K562 (cell line): ENCODE data around the gene TENT5A. TPM values are rescaled to one million over a fixed set of nuclear protein-coding genes. Genes with fewer than 3 reads are reported as not detected.

Experiments
- ATAC-seq: fragments of 200-7000 bp; cut with Tn5 transposase; 3 replicates; pipeline ENCODE4 v1.9.1; 2020; ENCODE audit warnings: moderate library complexity
- BruUV-seq: library from RNA; stranded (reverse); fragments of 400-500 nt; replicated peaks from 2 replicates; lab custom pipeline; 2021; lab: Mats Ljungman, UMichigan
- CTCF ChIA-PET: fragments of 300-600 bp; formaldehyde crosslinking; extraction: SDS; loops from one replicate; lab custom pipeline; 2021; ENCODE audit warnings: low intra/inter-chr PET ratio; lab: Yijun Ruan, JAX
- POLR2A ChIA-PET: fragments of 300-600, 350-650 bp; sonication (Branson Sonifier 250); formaldehyde crosslinking; extraction: SDS; loops from one replicate; lab custom pipeline; 2021; ENCODE audit warnings: antibody characterized with exemption, inconsistent platforms; lab: Yijun Ruan, JAX
- DNase-seq, 4 experiments: peaks; one replicate each; pipeline versions ENCODE4 v3.0.0 to v3.0.0-alpha.2; 2011 to 2018; ENCODE audit warnings: low spot score in 3 of 4, mixed read lengths in 3 of 4; ENCODE audit errors: extremely low read depth in 1 of 4
- FAIRE-seq: peaks from 2 replicates; lab custom pipeline; 2011; peaks lifted over from hg19 to GRCh38; lab: Jason Lieb, UNC
- H2AFZ ChIP-seq: 2 replicates; pipeline ENCODE4 v1.6.0; 2011; ENCODE audit warnings: low read depth, low read length, control low read depth, inconsistent platforms
- H3K27ac ChIP-seq: fragments of 200-600 bp; 3 replicates; pipeline ENCODE4 v1.8.0; 2011; ENCODE audit warnings: low read depth, mild to moderate bottlenecking, control low read depth, inconsistent platforms, low read length, moderate library complexity, mixed read lengths; ENCODE audit errors: extremely low read depth
- H3K27me3 ChIP-seq, 2 experiments: fragments of 300-600 bp in 1 of 2; 2 replicates in 1 of 2; 3 replicates in 1 of 2; pipeline versions ENCODE4 v1.6.0 to v1.8.0; 2011; ENCODE audit warnings: inconsistent platforms in 2 of 2, low read length in 2 of 2, mild to moderate bottlenecking in 1 of 2, mixed read lengths in 1 of 2, moderate library complexity in 1 of 2; ENCODE audit not compliant: control insufficient read depth in 2 of 2, insufficient read depth in 2 of 2
- H3K36me3 ChIP-seq: fragments of 300-600 bp; 3 replicates; pipeline ENCODE4 v1.8.0; 2011; ENCODE audit warnings: mild to moderate bottlenecking, low read length, inconsistent platforms; ENCODE audit not compliant: control insufficient read depth, insufficient read depth
- H3K4me1 ChIP-seq, 2 experiments: fragments of 200-600 bp in 1 of 2; replicated peaks in 1 of 2; 2 replicates in 1 of 2; 3 replicates in 1 of 2; pipeline versions ENCODE4 v1.5.1 to v1.8.0; 2011; ENCODE audit warnings: inconsistent platforms in 2 of 2, low read length in 2 of 2, mild to moderate bottlenecking in 1 of 2, mixed read lengths in 1 of 2, moderate library complexity in 1 of 2; ENCODE audit not compliant: control insufficient read depth in 2 of 2, insufficient read depth in 2 of 2
- H3K4me2 ChIP-seq: 2 replicates; pipeline ENCODE4 v1.6.1; 2011; ENCODE audit warnings: low read length, control low read depth, inconsistent platforms, mixed read lengths; ENCODE audit not compliant: insufficient read depth
- H3K4me3 ChIP-seq: fragments of 200-600 bp; sonication (generic), shearing (Covaris generic); 2 replicates; pipeline ENCODE4 v1.5.1; 2016; ENCODE audit warnings: control low read depth, inconsistent platforms
- H3K79me2 ChIP-seq: fragments of 200-600 bp; 3 replicates; pipeline ENCODE4 v1.8.0; 2011; ENCODE audit warnings: low read length, inconsistent platforms; ENCODE audit not compliant: control insufficient read depth, insufficient read depth
- H3K9ac ChIP-seq, 2 experiments: 2 replicates each; pipeline versions ENCODE4 v1.6.0 to v1.6.1; 2011; ENCODE audit warnings: low read depth in 2 of 2, low read length in 2 of 2, control low read depth in 1 of 2, inconsistent platforms in 1 of 2, mild to moderate bottlenecking in 1 of 2, mixed read lengths in 1 of 2; ENCODE audit not compliant: insufficient read depth in 1 of 2
- H3K9me1 ChIP-seq: one replicate; pipeline ENCODE4 v1.6.0; 2011; ENCODE audit warnings: inconsistent platforms, mild to moderate bottlenecking, low read length, moderate library complexity; ENCODE audit not compliant: control insufficient read depth, insufficient read depth
- H3K9me3 ChIP-seq: replicated peaks from 2 replicates; pipeline ENCODE4 v1.5.1; 2011; ENCODE audit warnings: low read depth, low read length, inconsistent platforms; ENCODE audit not compliant: control insufficient read depth, insufficient read depth
- H4K20me1 ChIP-seq: replicated peaks from 2 replicates; pipeline ENCODE4 v1.6.1; 2011; ENCODE audit warnings: low read length, inconsistent platforms, mixed read lengths; ENCODE audit not compliant: control insufficient read depth, insufficient read depth
- ARHGAP35 ChIP-seq: fragments of 450-650 bp; IDR thresholded peaks from 2 replicates; pipeline ENCODE4 v1.6.1; 2018; ENCODE audit not compliant: partially characterized antibody
- HOXB6 ChIP-seq: fragments of 250-450 bp; sonication (Bioruptor Pico); IDR thresholded peaks from 2 replicates; pipeline ENCODE4 v1.5.1; 2022; ENCODE audit warnings: mild to moderate bottlenecking, borderline replicate concordance
- KDM5B ChIP-seq: fragments of 200-600 bp; sonication (generic); IDR thresholded peaks from 2 replicates; pipeline ENCODE4 v1.6.1; 2012; ENCODE audit warnings: low read depth, mild to moderate bottlenecking, moderate library complexity, low read length, control low read depth, inconsistent platforms; ENCODE audit not compliant: insufficient replicate concordance
- MAFK ChIP-seq: IDR thresholded peaks from 2 replicates; pipeline ENCODE4 v1.6.1; 2011; ENCODE audit warnings: low read length, improper control_type of control experiment
- SOX6 ChIP-seq: fragments of 450-650 bp; IDR thresholded peaks from 2 replicates; pipeline ENCODE4 v1.6.1; 2014; ENCODE audit warnings: mild to moderate bottlenecking
- STAG1 ChIP-seq: sonication (generic); formaldehyde crosslinking; IDR thresholded peaks from 2 replicates; pipeline ENCODE4 v1.5.0; 2020; ENCODE audit warnings: missing genetic modification reagents, borderline replicate concordance
- STAT5A ChIP-seq: IDR thresholded peaks from 2 replicates; pipeline ENCODE4 v1.6.1; 2012; ENCODE audit warnings: low read length, inconsistent platforms, borderline replicate concordance
- U2AF1 ChIP-seq: fragments of 200-400 bp; formaldehyde crosslinking; optimal IDR thresholded peaks from 2 replicates; pipeline ENCODE3; 2017; ENCODE audit warnings: mild to moderate bottlenecking, low read depth, low read length, moderate library complexity
- YY1 ChIP-seq, 3 experiments: IDR thresholded peaks; 2 replicates each; pipeline ENCODE4 v1.6.1; 2011; ENCODE audit warnings: low read length in 2 of 3, mild to moderate bottlenecking in 2 of 3, moderate library complexity in 2 of 3, borderline replicate concordance in 1 of 3, control low read depth in 1 of 3, low read depth in 1 of 3; ENCODE audit not compliant: insufficient read depth in 3 of 3, insufficient replicate concordance in 2 of 3, control insufficient read depth in 1 of 3, insufficient read length in 1 of 3; ENCODE audit errors: extremely low read depth in 1 of 3
- ZNF197 ChIP-seq: fragments of 200-800 bp; sonication (Bioruptor generic); IDR thresholded peaks from 2 replicates; pipeline ENCODE4 v1.6.1; 2016; ENCODE audit warnings: low read depth, missing genetic modification characterization, missing compliant biosample characterization
- ZNF212 ChIP-seq: fragments of 450-650 bp; formaldehyde crosslinking; IDR thresholded peaks from 2 replicates; pipeline ENCODE4 v1.4.0; 2020; ENCODE audit warnings: mild to moderate bottlenecking
- ZNF436 ChIP-seq: fragments of 250-450, 450-650 bp; sonication (Bioruptor Pico); formaldehyde crosslinking; IDR thresholded peaks from 2 replicates; pipeline ENCODE4 v1.7.0; 2020; ENCODE audit warnings: mild to moderate bottlenecking
- WGBS: fragments of 100-300 bp; shearing (Covaris generic); methylation state at CpG from one replicate; pipeline ENCODE4 v1.1.6; 2016; ENCODE audit warnings: low coverage, mixed read lengths; ENCODE audit not compliant: insufficient coverage; ENCODE audit errors: missing lambda C conversion rate; 5-methylcytosine and 5-hydroxymethylcytosine counted together
- in situ Hi-C: fragments of 300-500 bp; cut with MboI; formaldehyde crosslinking; loops from 4 replicates; pipeline ENCODE4 v1.15.0; 2018; ENCODE audit warnings: inconsistent platforms, mixed read lengths
- intact Hi-C: fragments of 100-400 bp; cut with micrococcal nuclease; formaldehyde crosslinking; loops from 2 replicates; pipeline ENCODE4 v1.14.2; 2022
- polyA plus RNA-seq, 8 experiments: library from polyadenylated mRNA; depleted of rRNA in 4 of 8; stranded (reverse) in 5 of 8; unstranded in 3 of 8; fragments of >200 nt; fragmentation: Nextera tagmentation in 2 of 8; fragmentation: Illumina TruSeq in 1 of 8; extraction: Ambion mirVana in 2 of 8; extraction: Trizol in 1 of 8; gene quantifications; 2 replicates each; pipeline versions ENCODE4 v1.2.1 to v1.2.3, GENCODE V29; 2011 to 2014; ENCODE audit warnings: inconsistent platforms in 1 of 8, missing spikeins in 1 of 8
- total RNA-seq, 7 experiments: library from RNA; depleted of rRNA in 6 of 7; stranded (reverse); fragments of >200 nt in 6 of 7; fragmentation: Illumina TruSeq in 2 of 7; extraction: Trizol in 2 of 7; gene quantifications; 2 replicates each; pipeline versions ENCODE4 v1.2.1 to v1.2.3, GENCODE V29; 2011 to 2021; ENCODE audit warnings: low replicate concordance in 1 of 7
- TF ChIP-seq, protein P1 (sequence below): fragments of 250-450 bp; sonication (Bioruptor Pico); IDR thresholded peaks from 2 replicates; pipeline ENCODE4 v1.4.0; 2020
- TF ChIP-seq, protein P2 (sequence below): fragments of 250-450 bp; sonication (Bioruptor Pico); IDR thresholded peaks from 2 replicates; pipeline ENCODE4 v1.9.0; 2021; ENCODE audit warnings: mild to moderate bottlenecking
- TF ChIP-seq, protein P3 (sequence below): fragments of 250-450 bp; sonication (Bioruptor Pico); IDR thresholded peaks from 2 replicates; pipeline ENCODE4 v1.8.0; 2022; ENCODE audit warnings: moderate library complexity, mild to moderate bottlenecking, inconsistent platforms

TENT5A gene
- total and polyA plus RNA-seq, 9 of the 15 experiments (the other 6 are each of a cell fraction or from before 2014, with no cell fraction given) = 0.77 to 2.3 (median 1.3) TPM

DNA sequence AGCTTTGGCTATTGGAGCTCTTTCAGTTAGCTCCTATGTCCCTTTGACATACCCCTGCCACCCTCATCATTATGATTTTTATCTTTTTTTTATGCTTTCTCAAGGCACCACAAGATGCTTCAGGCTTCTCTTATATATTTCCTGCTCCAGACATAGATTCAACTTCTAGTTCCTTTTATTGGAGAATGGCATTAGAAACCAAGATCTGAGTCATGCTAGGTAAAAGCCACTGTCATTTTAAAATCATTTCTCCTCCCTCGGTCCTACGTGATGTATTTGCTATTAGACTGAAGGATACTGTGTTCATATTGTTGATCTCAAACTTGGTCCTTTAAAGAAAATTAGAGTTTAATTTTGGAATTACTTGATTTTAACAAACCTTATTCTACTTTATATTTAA is 8.3 kb downstream of the TENT5A start:
- intact Hi-C loops = no loop called here
- Histone ChIP-seq H3K4me3 (no peak overlapping the region), H3K27me3 (no peaks in the 10 kb centered on the region), H2AFZ (no peak overlapping the region), H3K27ac (no peak overlapping the region), H3K9me1 (no peaks in the 10 kb centered on the region), H3K9me3 (no peaks in the 10 kb centered on the region), H3K4me1 (no peaks in the 10 kb centered on the region), H4K20me1 (no peaks in the 10 kb centered on the region), H3K4me2 (no peak overlapping the region), H3K36me3 (no peaks in the 10 kb centered on the region), H3K9ac (no peak overlapping the region), H3K79me2 (no peaks in the 10 kb centered on the region)
- FAIRE-seq (no peak), DNase-seq (no peak), ATAC-seq (no peak)
- ChIA-PET CTCF (no interaction called here), POLR2A (interaction anchor here (0.5 to 1.2 kb wide), 2 partner anchors 8 to 505 kb away, joined by 3 read pairs; partner anchors contain the start of gene TENT5A)
- 0% methylated on average over 2 of the region's 2 CpGs for WGBS
- no TSS peak for BruUV-seq
- in situ Hi-C loops = no loop called here
- TF ChIP-seq STAG1 (CRISPR knock-in tag) (no peak), MAFK (no peak), ARHGAP35 (no peak), KDM5B (no peak), HOXB6 (no peak), STAT5A (no peak), ZNF197 (no peak), U2AF1 (no peak), ZNF436 (CRISPR knock-in tag) (no peak), YY1 (IDR thresholded peaks at IDR 0.05; ENCODE audit: borderline replicate concordance in 1 of 3, control insufficient read depth in 1 of 3, extremely low read depth in 1 of 3, insufficient read depth in 3 of 3, insufficient read length in 1 of 3, insufficient replicate concordance in 2 of 3, low read depth in 1 of 3, low read length in 2 of 3) (no peak), SOX6 (no peak), ZNF212 (no peak)
- TF ChIP-seq, protein P1, sequence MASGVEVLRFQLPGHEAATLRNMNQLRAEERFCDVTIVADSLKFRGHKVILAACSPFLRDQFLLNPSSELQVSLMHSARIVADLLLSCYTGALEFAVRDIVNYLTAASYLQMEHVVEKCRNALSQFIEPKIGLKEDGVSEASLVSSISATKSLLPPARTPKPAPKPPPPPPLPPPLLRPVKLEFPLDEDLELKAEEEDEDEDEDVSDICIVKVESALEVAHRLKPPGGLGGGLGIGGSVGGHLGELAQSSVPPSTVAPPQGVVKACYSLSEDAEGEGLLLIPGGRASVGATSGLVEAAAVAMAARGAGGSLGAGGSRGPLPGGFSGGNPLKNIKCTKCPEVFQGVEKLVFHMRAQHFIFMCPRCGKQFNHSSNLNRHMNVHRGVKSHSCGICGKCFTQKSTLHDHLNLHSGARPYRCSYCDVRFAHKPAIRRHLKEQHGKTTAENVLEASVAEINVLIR (CRISPR knock-in tag) = no peak
- TF ChIP-seq, protein P2, sequence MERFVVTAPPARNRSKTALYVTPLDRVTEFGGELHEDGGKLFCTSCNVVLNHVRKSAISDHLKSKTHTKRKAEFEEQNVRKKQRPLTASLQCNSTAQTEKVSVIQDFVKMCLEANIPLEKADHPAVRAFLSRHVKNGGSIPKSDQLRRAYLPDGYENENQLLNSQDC (CRISPR knock-in tag) = no peak
- TF ChIP-seq, protein P3, sequence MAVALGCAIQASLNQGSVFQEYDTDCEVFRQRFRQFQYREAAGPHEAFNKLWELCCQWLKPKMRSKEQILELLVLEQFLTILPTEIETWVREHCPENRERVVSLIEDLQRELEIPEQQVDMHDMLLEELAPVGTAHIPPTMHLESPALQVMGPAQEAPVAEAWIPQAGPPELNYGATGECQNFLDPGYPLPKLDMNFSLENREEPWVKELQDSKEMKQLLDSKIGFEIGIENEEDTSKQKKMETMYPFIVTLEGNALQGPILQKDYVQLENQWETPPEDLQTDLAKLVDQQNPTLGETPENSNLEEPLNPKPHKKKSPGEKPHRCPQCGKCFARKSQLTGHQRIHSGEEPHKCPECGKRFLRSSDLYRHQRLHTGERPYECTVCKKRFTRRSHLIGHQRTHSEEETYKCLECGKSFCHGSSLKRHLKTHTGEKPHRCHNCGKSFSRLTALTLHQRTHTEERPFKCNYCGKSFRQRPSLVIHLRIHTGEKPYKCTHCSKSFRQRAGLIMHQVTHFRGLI = no peak
